GM12875 (cell line): ENCODE measurements around the gene PDE4D.

Source experiments
- H3K4me3 ChIP-seq: one replicate; pipeline ENCODE4 v1.5.1; 2011; ENCODE audit warnings: low read depth, low read length, control low read depth
- CTCF ChIP-seq: IDR thresholded peaks from 2 replicates; pipeline ENCODE4 v1.5.1; 2011; ENCODE audit warnings: low read depth, mild to moderate bottlenecking, control low read depth, inconsistent platforms, low read length, moderate library complexity, borderline replicate concordance; ENCODE audit not compliant: insufficient read depth

Gene PDE4D

GRCh38 chr5:59216841-59217240 lies 676.7 kb downstream of the PDE4D start:
- H3K4me3 ChIP-seq = no peak overlapping the region
- no peak for TF ChIP-seq CTCF

- no peak overlapping the region for H3K4me3 ChIP-seq
- no peak for TF ChIP-seq CTCF
These were observed 680.9 kb downstream of the PDE4D start for GRCh38 chr5:59212596-59212995.

GRCh38 chr5:59209758-59210359 lies 683.7 kb downstream of the PDE4D start:
- no peak for TF ChIP-seq CTCF

GRCh38 chr5:59208474-59208873 lies 685.1 kb downstream of the PDE4D start:
- TF ChIP-seq CTCF = no peak
- H3K4me3 ChIP-seq = no peak overlapping the region

More at GRCh38 chr5:59209758-59210359, 683.7 kb downstream of the PDE4D start:
- no peak overlapping the region for H3K4me3 ChIP-seq

GRCh38 chr5:59207401-59207800 lies 686.1 kb downstream of the PDE4D start:
- TF ChIP-seq CTCF = no peak
- H3K4me3 ChIP-seq = no peak overlapping the region

- H3K4me3 ChIP-seq = no peak overlapping the region
- no peak for TF ChIP-seq CTCF
These were observed 687.4 kb downstream of the PDE4D start for GRCh38 chr5:59206132-59206581.

- TF ChIP-seq CTCF = no peak
- H3K4me3 ChIP-seq = no peak overlapping the region
These were observed 689.2 kb downstream of the PDE4D start for GRCh38 chr5:59204114-59204897.
